Measurements from ENCODE around the gene BIVM.
"Not testable (repeated sequence)": the region's sequence is repeated elsewhere in the genome, so short reads cannot be mapped to it uniquely, and the experiment has no call there.

BIVM gene
- 7.9 to 13.8 (median 8.4) reads per million in 4 experiments for total RNA-seq

GRCh38 chr13:102798581-102799425 is at the start of gene BIVM, which contains the start of gene POGLUT2:
Gene BIVM, plus strand, starts transcription at chr13:102799119. Its CDS starts 8,149 bp downstream, at chr13:102807268.
Gene POGLUT2, minus strand, starts transcription at chr13:102798976. Its CDS starts 306 bp downstream, at chr13:102798670.
- DNase-seq = peak; percentile 44

GRCh38 chr13:102751886-102752285 is 47.0 kb upstream of the BIVM start:
- no peak for DNase-seq

GRCh38 chr13:102757006-102757405 is 41.9 kb upstream of the BIVM start:
- no peak for DNase-seq

- DNase-seq = no peak
Measured at GRCh38 chr13:102758842-102759241, 40.1 kb upstream of the BIVM start.

GRCh38 chr13:102761071-102761470 is 37.8 kb upstream of the BIVM start:
- no peak for DNase-seq

GRCh38 chr13:102763741-102764140 is 35.2 kb upstream of the BIVM start:
- DNase-seq = no peak

- DNase-seq = no peak
Measured at GRCh38 chr13:102768909-102769308, 30.0 kb upstream of the BIVM start.

GRCh38 chr13:102769679-102770078 is 29.2 kb upstream of the BIVM start:
- DNase-seq = no peak

- DNase-seq = no peak
Measured at GRCh38 chr13:102770435-102770834, 28.5 kb upstream of the BIVM start.

GRCh38 chr13:102771298-102772041 is 27.4 kb upstream of the BIVM start:
- no peak for DNase-seq

GRCh38 chr13:102772042-102772425 is 26.9 kb upstream of the BIVM start:
- DNase-seq = no peak

GRCh38 chr13:102773441-102774213 is 25.3 kb upstream of the BIVM start, which contains the start of gene TEX30:
Gene TEX30, minus strand, starts transcription at chr13:102773786. Its CDS starts 3,760 bp downstream, at chr13:102770026.
- peak; percentile 78 for DNase-seq

- no peak for DNase-seq
Measured at GRCh38 chr13:102774214-102774568, 24.7 kb upstream of the BIVM start.

- DNase-seq = no peak
Measured at GRCh38 chr13:102774591-102775520, 24.1 kb upstream of the BIVM start.

GRCh38 chr13:102776271-102776670 is 22.6 kb upstream of the BIVM start:
- no peak for DNase-seq

- DNase-seq = no peak
Measured at GRCh38 chr13:102777736-102778135, 21.2 kb upstream of the BIVM start.

GRCh38 chr13:102779436-102780159 is 19.3 kb upstream of the BIVM start:
- no peak for DNase-seq

GRCh38 chr13:102780656-102781055 is 18.3 kb upstream of the BIVM start:
- not testable (repeated sequence) for DNase-seq

GRCh38 chr13:102781591-102781990 is 17.3 kb upstream of the BIVM start:
- DNase-seq = no peak

- no peak for DNase-seq
Measured at GRCh38 chr13:102784483-102784882, 14.4 kb upstream of the BIVM start.

- DNase-seq = no peak
Measured at GRCh38 chr13:102788683-102789082, 10.2 kb upstream of the BIVM start.
